Retina (tissue), 1 donor: ENCODE results near the gene MYOT.
A peak's percentile ranks its signal among the peaks of the same experiment; 100 is the strongest.
"Not testable (repeated sequence)": the region's sequence is repeated elsewhere in the genome, so short reads cannot be mapped to it uniquely, and the experiment has no call there.

Experiments used
- DNase-seq: peaks from one replicate; pipeline ENCODE4 v3.0.0-alpha.2; 2016

MYOT gene

GRCh38 chr5:137856916-137857862 lies 10.5 kb upstream of the MYOT start:
- DNase-seq = no peak

GRCh38 chr5:137858223-137858916 lies 9.3 kb upstream of the MYOT start:
- no peak for DNase-seq

- DNase-seq = no peak
Observed at GRCh38 chr5:137858954-137859353, 8.7 kb upstream of the MYOT start.

- no peak for DNase-seq
Observed at GRCh38 chr5:137862251-137862650, 5.4 kb upstream of the MYOT start.

GRCh38 chr5:137863653-137864052 lies 4.0 kb upstream of the MYOT start:
- not testable (repeated sequence) for DNase-seq

GRCh38 chr5:137866541-137867388 lies 895 bp upstream of the MYOT start:
- no peak for DNase-seq

- DNase-seq = no peak
Observed at GRCh38 chr5:137870647-137871339, 3.1 kb downstream of the MYOT start.

GRCh38 chr5:137871571-137871970 lies 3.9 kb downstream of the MYOT start:
- DNase-seq = no peak

- no peak for DNase-seq
Observed at GRCh38 chr5:137872466-137872865, 4.8 kb downstream of the MYOT start.

GRCh38 chr5:137876101-137876500 lies 8.4 kb downstream of the MYOT start:
- no peak for DNase-seq

GRCh38 chr5:137880313-137880712 lies 12.7 kb downstream of the MYOT start:
- DNase-seq = no peak

- no peak for DNase-seq
Observed at GRCh38 chr5:137887831-137888230, 20.2 kb downstream of the MYOT start.

GRCh38 chr5:137888466-137888862 lies 20.8 kb downstream of the MYOT start:
- DNase-seq = no peak

GRCh38 chr5:137888863-137889759 lies 21.5 kb downstream of the MYOT start, which contains the start of gene PKD2L2:
PKD2L2 (plus strand) TSS chr5:137889457; CDS start chr5:137889492, 35 bp downstream.
- peak; percentile 93 for DNase-seq

GRCh38 chr5:137890845-137891244 lies 23.2 kb downstream of the MYOT start:
- no peak for DNase-seq

- DNase-seq = no peak
Observed at GRCh38 chr5:137891849-137892248, 24.2 kb downstream of the MYOT start.

GRCh38 chr5:137894586-137894985 lies 26.9 kb downstream of the MYOT start:
- no peak for DNase-seq

GRCh38 chr5:137896560-137896959 lies 28.9 kb downstream of the MYOT start:
- no peak for DNase-seq

- DNase-seq = no peak
Observed at GRCh38 chr5:137899493-137899892, 31.8 kb downstream of the MYOT start.

- DNase-seq = no peak
Observed at GRCh38 chr5:137901011-137901817, 33.6 kb downstream of the MYOT start.
